HUES6 (cell line): Measurements from ENCODE around the gene SLC7A1.
A peak's percentile ranks its signal among the peaks of the same experiment; 100 is the strongest.

Experiments
- H3K27ac ChIP-seq: 2 replicates; pipeline ENCODE4 v1.7.0; 2013; ENCODE audit warnings: low read depth, mild to moderate bottlenecking, low read length, inconsistent platforms
- H3K27me3 ChIP-seq: 2 replicates; pipeline ENCODE4 v1.6.1; 2013; ENCODE audit warnings: low read length; ENCODE audit not compliant: control insufficient read depth, insufficient read depth
- H3K36me3 ChIP-seq: 2 replicates; pipeline ENCODE4 v1.6.1; 2013; ENCODE audit warnings: low read length; ENCODE audit not compliant: control insufficient read depth, insufficient read depth
- H3K4me1 ChIP-seq: 2 replicates; pipeline ENCODE4 v1.6.1; 2013; ENCODE audit warnings: low read length; ENCODE audit not compliant: control insufficient read depth, insufficient read depth
- H3K4me3 ChIP-seq: 2 replicates; pipeline ENCODE4 v1.5.1; 2013; ENCODE audit warnings: low read depth, low read length
- H3K9ac ChIP-seq: one replicate; pipeline ENCODE4 v1.6.1; 2013; ENCODE audit warnings: mild to moderate bottlenecking, low read length
- H3K9me3 ChIP-seq: 2 replicates; pipeline ENCODE4 v1.6.1; 2013; ENCODE audit warnings: low read depth, low read length; ENCODE audit not compliant: control insufficient read depth, insufficient read depth

Gene SLC7A1

GRCh38 chr13:29582171-29582570, 13.3 kb downstream of the SLC7A1 start:
- Histone ChIP-seq H3K9me3 (no peaks in the 10 kb centered on the region), H3K27ac (no peak overlapping the region), H3K4me1 (peaks cover 47% of the 10 kb centered on the region), H3K36me3 (peaks cover 7% of the 10 kb centered on the region; the same call in 1 of the 2 replicates), H3K9ac (no peak overlapping the region), H3K4me3 (peak overlapping the region; percentile 14), H3K27me3 (no peaks in the 10 kb centered on the region)

- Histone ChIP-seq H3K9ac (no peak overlapping the region), H3K36me3 (peaks cover 7% of the 10 kb centered on the region; the same call in 1 of the 2 replicates), H3K27ac (no peak overlapping the region), H3K27me3 (no peaks in the 10 kb centered on the region), H3K4me3 (peak overlapping the region; percentile 14), H3K4me1 (peaks cover 42% of the 10 kb centered on the region), H3K9me3 (no peaks in the 10 kb centered on the region)
These were observed 13.8 kb downstream of the SLC7A1 start for GRCh38 chr13:29581666-29582065.

- no peaks in the 10 kb centered on the region for H3K9me3 ChIP-seq
- peaks cover 7% of the 10 kb centered on the region; the same call in 1 of the 2 replicates for H3K36me3 ChIP-seq
- H3K27me3 ChIP-seq, result no peaks in the 10 kb centered on the region
- H3K4me1 ChIP-seq, result peaks cover 41% of the 10 kb centered on the region
- no peak overlapping the region for H3K4me3 ChIP-seq
- no peak overlapping the region for H3K27ac ChIP-seq
- no peak overlapping the region for H3K9ac ChIP-seq
These were observed 16.4 kb downstream of the SLC7A1 start for GRCh38 chr13:29579094-29579493.

- no peaks in the 10 kb centered on the region for H3K9me3 ChIP-seq
- no peak overlapping the region for H3K27ac ChIP-seq
- peaks cover 7% of the 10 kb centered on the region; the same call in 1 of the 2 replicates for H3K36me3 ChIP-seq
- no peak overlapping the region for H3K4me3 ChIP-seq
- no peak overlapping the region for H3K9ac ChIP-seq
- peaks cover 37% of the 10 kb centered on the region for H3K4me1 ChIP-seq
- H3K27me3 ChIP-seq, result no peaks in the 10 kb centered on the region
These were observed 17.0 kb downstream of the SLC7A1 start for GRCh38 chr13:29578300-29579085.

- H3K9ac ChIP-seq, result no peak overlapping the region
- no peak overlapping the region for H3K4me3 ChIP-seq
- H3K9me3 ChIP-seq, result no peaks in the 10 kb centered on the region
- peaks cover 7% of the 10 kb centered on the region; the same call in 1 of the 2 replicates for H3K36me3 ChIP-seq
- H3K27ac ChIP-seq, result no peak overlapping the region
- peaks cover 32% of the 10 kb centered on the region for H3K4me1 ChIP-seq
- no peaks in the 10 kb centered on the region for H3K27me3 ChIP-seq
These were observed 18.1 kb downstream of the SLC7A1 start for GRCh38 chr13:29577136-29578051.

- Histone ChIP-seq H3K4me3 (no peak overlapping the region), H3K4me1 (peaks cover 29% of the 10 kb centered on the region), H3K9me3 (no peaks in the 10 kb centered on the region), H3K36me3 (peaks cover 7% of the 10 kb centered on the region; the same call in 1 of the 2 replicates), H3K27me3 (no peaks in the 10 kb centered on the region), H3K9ac (no peak overlapping the region), H3K27ac (no peak overlapping the region)
These were observed 18.9 kb downstream of the SLC7A1 start for GRCh38 chr13:29576581-29576980.

GRCh38 chr13:29575098-29575497, 20.4 kb downstream of the SLC7A1 start:
- Histone ChIP-seq H3K9me3 (no peaks in the 10 kb centered on the region), H3K27ac (no peak overlapping the region), H3K4me1 (peaks cover 22% of the 10 kb centered on the region), H3K9ac (no peak overlapping the region), H3K27me3 (no peaks in the 10 kb centered on the region), H3K36me3 (peaks cover 5% of the 10 kb centered on the region; the same call in 1 of the 2 replicates), H3K4me3 (no peak overlapping the region)

- Histone ChIP-seq H3K9me3 (no peaks in the 10 kb centered on the region), H3K27me3 (no peaks in the 10 kb centered on the region), H3K9ac (no peak overlapping the region), H3K36me3 (no peaks in the 10 kb centered on the region), H3K27ac (no peak overlapping the region), H3K4me3 (no peak overlapping the region), H3K4me1 (peaks cover 34% of the 10 kb centered on the region)
These were observed 22.3 kb downstream of the SLC7A1 start for GRCh38 chr13:29573190-29573589.

GRCh38 chr13:29572575-29572974, 22.9 kb downstream of the SLC7A1 start:
- H3K9me3 ChIP-seq, result no peaks in the 10 kb centered on the region
- H3K27ac ChIP-seq, result no peak overlapping the region
- H3K36me3 ChIP-seq, result no peaks in the 10 kb centered on the region
- no peak overlapping the region for H3K4me3 ChIP-seq
- H3K9ac ChIP-seq, result no peak overlapping the region
- peaks cover 34% of the 10 kb centered on the region for H3K4me1 ChIP-seq
- H3K27me3 ChIP-seq, result no peaks in the 10 kb centered on the region

GRCh38 chr13:29571876-29572570, 23.5 kb downstream of the SLC7A1 start:
- Histone ChIP-seq H3K27me3 (no peaks in the 10 kb centered on the region), H3K4me3 (no peak overlapping the region), H3K4me1 (peaks cover 34% of the 10 kb centered on the region), H3K9ac (no peak overlapping the region), H3K9me3 (no peaks in the 10 kb centered on the region), H3K27ac (no peak overlapping the region), H3K36me3 (no peaks in the 10 kb centered on the region)
